HG02798 (cell line): ENCODE measurements around the gene ZNF680.
"Not testable (repeated sequence)": the region's sequence is repeated elsewhere in the genome, so short reads cannot be mapped to it uniquely, and the experiment has no call there.

Experiments
- ATAC-seq: cut with Tn5 transposase; IDR thresholded peaks from one replicate; pipeline ENCODE4 v1.9.1; 2021; ENCODE audit warnings: mild to moderate bottlenecking; ENCODE audit not compliant: unreplicated experiment, poor library complexity

ZNF680 gene

DNA sequence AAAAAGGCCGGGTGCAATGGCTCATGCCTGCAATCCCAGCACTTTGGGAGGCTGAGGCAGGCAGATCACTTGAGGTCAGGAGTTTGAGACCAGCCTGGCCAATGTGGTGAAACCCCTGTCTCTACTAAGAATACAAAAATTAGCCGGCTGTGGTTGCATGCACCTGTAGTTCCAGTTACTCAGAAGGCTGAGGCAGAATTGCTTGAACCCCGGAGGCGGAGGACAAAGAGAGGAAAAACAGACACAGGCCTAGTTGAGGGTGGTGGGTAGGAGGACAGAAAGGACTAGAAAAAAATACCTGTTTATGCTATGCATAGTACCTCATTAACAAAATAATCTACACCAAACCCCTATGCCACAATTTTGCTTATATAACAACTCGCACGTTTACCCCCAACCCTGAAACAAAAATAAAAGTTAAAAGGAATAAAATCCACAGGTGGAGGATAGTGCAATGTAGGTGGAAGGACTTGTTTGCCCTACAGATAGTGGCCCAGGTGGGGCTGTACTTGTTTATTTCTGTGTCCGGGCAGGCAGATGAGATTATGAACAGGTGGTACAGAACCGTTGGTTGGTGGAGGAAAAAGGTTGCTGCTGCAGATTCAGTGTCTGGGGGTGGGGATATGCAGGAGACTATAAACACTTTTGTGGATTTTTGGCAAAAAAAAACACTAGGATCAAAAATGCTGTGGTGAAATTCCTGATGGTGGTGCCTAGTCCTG, 5.1 kb downstream of the ZNF680 start:
- ATAC-seq, result no peak

DNA sequence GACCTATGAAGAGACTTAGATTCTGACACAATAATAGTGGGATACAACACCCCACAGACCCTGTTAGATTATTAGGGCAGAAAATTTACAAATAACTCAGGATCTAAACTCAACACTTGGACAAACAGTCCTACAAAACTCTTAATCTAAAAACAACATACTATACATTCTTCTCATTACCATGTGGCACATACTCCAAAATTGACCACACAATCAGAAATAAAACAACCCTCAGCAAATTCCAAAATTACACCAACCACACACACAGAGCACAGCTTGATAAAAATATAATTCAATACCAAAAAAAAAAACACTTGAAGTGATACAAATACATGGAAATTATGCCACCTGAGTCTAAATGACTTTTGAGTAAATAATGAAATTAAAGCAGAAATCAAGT, 7.8 kb downstream of the ZNF680 start:
- ATAC-seq, result no peak

DNA sequence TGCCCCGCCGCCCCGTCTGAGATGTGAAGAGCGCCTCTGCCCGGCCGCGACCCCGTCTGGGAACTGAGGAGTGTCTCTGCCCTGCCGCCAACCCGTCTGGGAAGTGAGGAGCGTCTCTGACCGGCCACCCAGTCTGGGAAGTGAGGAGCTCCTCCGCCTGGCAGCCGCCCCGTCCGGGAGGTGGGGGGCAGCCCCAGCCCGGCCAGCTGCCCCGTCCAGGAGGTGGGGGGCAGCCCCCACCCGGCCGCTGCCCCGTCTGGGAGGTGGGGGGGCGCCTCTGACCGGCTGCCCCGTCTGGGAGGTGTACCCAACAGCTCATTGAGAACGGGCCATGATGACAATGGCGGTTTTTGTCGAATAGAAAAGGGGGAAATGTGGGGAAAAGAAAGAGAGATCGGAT, 8.7 kb downstream of the ZNF680 start:
- ATAC-seq, result not testable (repeated sequence)

GRCh38 chr7:64551375-64552142, 11.3 kb downstream of the ZNF680 start:
- no peak for ATAC-seq

DNA sequence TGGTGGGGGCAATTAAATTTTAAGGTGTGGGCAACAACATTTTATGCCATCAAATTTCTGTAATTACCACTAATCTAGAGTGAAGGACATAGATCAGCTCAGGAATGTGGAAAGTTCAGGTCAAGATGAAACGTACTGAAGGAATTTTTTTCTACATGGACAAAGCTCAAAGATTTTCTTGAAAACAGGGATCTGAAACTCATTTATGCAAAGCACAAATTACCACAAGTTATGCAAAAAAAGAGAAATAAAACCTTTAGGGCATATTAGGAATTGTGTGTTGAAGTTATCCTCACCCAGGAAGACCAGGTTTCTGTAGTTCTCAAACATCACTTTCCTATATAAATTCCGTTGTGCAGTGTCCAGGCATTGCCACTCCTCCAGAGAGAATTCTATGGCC, 18.9 kb downstream of the ZNF680 start:
- ATAC-seq, result no peak

DNA sequence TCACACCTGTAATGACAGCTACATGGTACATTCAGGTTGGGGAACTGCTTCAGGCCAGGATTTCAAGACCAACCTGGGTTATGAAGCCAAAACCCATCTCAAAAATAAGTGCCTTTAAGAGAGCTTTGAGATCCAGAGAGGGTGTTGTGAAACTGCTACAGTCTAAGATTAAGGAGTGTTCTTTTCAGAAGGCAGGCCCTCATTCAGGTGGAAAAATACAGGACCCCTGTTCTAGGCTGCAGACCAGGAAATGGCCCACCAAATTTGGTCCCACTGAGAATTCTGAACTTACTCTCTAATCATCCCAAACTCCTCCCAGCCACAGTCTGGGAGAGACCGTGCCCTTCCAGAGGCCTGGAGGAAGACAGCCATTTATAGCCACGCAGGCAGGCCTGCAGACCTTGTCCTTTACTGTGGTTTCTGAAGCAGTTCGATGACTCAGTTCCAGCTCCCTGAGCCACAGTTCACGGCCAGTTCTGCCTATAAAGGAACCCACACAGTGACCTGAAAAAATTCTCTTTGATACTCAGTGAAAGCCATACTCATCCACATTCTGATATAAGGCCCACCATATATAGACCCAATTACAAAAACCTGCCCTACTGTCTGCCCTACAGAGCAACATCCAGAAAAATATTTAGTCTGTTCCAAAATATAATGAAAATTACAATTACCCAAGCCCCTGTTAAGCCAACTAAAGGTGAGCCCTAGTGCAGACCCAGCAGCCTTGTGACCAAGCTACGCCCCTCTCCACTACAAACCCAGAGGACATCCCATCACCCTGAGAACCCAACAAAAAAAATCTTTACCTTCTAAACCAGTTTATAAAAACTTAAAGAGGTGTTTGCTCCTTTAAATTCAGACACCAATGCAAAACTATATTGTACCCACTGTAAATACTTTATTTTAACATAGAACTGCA, 21.2 kb downstream of the ZNF680 start:
- ATAC-seq, result no peak

DNA sequence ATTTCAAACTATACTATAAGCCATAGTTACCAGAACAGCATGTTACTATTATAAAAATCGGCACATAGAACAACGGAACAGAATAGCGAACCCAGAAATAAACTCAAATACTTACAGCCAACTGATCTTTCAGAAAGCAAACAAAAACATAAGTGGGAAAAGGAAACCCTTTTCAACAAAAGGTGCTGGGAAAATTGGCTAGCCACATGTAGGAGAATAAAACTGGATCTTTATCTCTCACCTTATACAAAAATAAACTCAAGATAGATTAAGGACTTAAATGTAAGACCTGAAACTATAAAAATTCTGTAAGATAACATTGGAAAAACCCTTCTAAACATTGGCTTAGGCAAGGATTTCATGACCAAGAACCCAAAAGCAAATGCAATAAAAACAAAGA, 29.1 kb downstream of the ZNF680 start:
- no peak for ATAC-seq

DNA sequence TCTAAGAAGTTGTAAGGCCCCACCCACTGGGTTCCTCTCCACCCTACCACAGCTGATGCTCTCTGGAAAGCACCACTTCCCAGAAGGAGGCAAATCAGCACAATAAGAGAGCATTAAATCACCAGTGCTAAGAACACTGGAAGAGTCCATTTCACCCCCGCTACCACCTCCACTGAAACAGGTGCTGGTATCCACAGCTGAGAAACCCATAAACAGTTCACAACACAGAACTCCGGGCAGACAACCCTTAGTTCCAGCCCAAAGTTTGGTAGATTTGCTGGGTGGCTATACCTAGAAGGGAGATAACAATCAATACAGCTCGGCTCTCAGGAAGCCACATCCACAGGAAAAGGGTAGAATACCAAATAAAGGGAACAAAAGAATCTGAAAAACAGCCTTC, 34.1 kb downstream of the ZNF680 start:
- ATAC-seq, result no peak

DNA sequence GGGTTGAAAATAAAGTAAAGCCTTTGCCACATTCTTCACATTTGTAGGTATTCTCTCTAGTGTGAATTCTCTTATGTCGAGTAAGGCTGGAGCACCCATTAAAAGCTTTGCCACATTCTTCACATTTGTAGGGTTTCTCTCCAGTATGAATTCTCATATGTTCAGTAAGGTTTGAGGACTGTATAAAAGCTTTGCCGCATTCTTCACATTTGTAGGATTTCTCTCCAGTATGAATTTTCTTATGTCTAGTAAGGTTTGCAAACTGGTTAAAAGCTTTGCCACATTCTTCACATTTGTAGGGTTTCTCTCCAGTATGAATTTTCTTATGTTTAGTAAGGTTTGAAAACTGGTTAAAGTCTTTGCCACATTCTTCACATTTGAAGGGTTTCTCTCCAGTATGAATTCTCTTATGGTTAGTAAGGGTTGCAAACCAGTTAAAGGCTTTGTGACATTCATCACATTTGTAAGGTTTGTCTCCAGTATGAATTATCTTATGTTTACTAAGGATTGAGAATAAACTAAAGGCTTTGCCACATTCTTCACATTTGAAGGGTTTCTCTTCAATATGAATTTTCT, 41.4 kb downstream of the ZNF680 start:
- no peak for ATAC-seq

DNA sequence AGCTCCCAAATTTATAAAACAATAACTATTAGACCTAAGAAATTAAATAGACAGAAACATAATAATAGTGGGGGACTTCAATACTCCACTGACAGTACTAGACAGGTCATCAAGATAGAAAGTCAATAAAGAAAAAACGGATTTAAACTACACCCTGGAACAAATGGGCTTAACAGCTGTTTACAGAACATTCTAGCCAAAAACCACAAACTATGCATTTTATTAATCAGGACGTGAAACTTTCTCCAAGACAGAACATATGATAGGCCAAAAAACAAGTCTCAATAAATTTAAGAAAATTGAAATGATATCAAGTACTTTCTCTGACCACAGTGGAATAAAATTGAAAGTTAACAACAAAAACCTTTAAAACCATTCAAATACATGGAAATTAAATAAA, 46.4 kb downstream of the ZNF680 start:
- ATAC-seq, result no peak

DNA sequence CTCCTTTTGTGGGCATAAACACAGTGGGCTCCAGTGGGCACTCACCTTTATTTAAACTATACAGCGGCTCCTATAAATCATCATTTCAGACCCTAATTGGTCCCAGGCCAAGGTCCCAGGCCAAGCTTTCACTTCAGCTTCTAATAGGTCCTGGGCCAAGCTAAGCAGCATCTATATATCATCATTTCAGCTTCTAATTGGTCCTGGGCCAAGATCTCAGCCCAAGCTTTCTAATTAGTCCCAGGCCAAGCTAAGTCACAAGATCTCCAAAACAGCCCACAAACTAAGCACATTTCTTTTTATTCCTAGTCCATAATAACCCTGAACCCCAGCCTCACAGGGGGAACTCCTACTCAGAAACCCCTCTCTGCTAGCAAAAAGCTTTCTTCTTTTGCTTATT, 47.1 kb downstream of the ZNF680 start:
- ATAC-seq, result no peak

DNA sequence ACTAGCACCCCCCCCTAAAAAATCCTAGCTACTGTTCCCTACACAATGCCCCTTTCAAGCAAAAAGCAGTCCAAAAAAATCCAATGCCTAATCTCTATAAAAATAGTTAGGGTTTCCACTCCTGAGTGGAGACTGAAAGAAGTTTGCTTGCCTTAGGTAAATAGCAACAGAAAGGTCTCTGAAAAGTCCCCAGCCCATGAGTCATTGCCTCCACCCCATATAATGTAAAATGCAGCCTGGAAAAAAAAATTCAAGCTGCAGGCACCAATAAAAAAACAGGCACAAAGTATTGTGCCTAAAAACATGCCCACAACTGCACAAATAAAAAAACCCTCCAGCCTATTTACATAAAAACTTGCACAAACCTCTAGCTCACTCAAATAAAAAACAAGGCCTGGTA, 47.5 kb downstream of the ZNF680 start:
- ATAC-seq, result no peak

DNA sequence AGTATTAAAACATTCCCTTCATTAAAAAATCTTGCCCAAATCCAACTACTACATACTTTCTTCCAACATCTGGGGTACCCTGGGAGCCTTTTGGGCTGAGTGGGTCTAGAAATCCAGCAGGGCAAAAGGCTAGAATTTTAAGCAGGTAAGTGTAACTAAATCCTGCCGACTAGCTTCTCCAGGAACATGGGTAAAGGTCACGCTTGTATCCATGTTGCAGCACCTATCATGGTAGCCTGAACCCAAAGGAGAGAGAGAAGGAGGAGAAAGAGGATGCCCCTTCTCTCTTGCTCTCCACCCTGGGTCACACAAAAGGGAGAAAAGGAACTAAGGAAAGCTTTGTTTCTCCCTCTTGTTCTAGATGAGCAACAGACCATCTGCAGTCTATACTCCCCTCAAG, 53.3 kb downstream of the ZNF680 start:
- ATAC-seq, result no peak

- ATAC-seq, result no peak
Observed at GRCh38 chr7:64504581-64505120, 58.2 kb downstream of the ZNF680 start.

DNA sequence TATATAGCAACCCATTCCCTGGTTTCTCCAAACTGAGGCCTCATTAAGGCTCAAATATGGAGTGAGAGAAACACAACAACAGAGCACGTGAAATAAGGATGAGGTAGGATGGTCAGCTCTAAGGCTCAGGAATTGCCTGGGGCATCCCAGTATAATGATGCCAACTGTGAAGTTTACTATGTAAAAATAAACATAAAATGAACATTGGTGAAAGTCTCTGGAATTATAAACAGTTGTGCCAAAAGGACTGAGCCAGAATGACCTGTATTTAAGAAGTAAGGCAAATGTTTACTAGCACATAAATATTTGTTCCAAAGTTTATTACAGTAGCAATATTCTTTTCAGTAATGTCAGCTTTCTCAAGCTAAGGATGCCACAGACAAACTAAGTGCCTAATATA, 64.6 kb downstream of the ZNF680 start:
- no peak for ATAC-seq

- ATAC-seq, result no peak
Observed at GRCh38 chr7:64494912-64495461, 67.9 kb downstream of the ZNF680 start.

DNA sequence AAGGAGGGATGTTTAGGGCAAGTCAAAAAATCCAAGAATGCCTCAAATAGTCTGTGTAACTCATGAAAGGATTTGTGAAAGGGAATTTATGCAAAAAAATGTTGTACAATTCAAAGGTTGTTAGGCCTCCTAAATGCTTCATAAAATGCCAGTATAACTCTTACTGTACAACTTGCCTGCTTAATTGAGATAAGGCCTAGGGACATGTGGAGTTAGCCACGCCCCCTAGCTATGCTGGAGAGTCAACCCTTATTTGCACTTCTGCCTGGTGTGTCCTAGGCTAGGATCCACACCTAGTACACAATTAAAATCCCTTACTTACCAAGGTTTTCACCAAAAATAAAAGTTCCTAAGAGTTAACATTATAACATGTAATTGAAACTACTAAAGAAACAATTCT, 77.2 kb downstream of the ZNF680 start:
- no peak for ATAC-seq
